Activated naive CD4-positive, alpha-beta T cell treated with anti-CD3 and anti-CD28 coated beads, Interleukin-2, amount 10 ng/mL, durations not matched to agents 5 hours and 36 hours (primary cell): ENCODE measurements around the gene ZNF276. TPM values are rescaled to one million over a fixed set of nuclear protein-coding genes. Genes with fewer than 3 reads are reported as not detected.

Source experiments
- total RNA-seq, 2 experiments: library from RNA; stranded (reverse); gene quantifications; one replicate each; pipeline ENCODE4 v1.2.3, GENCODE V29; 2021

Gene ZNF276
- total RNA-seq, result 10 to 100 TPM; 89.5 to 94.4 TPM

GRCh38 chr16:89720813-89721545 is at the start of gene ZNF276, which contains the start of gene VPS9D1:
Gene ZNF276, plus strand, starts transcription at chr16:89721537. Its CDS starts 104 bp downstream, at chr16:89721641.
Gene VPS9D1, minus strand, starts transcription at chr16:89720898. Its CDS starts 37 bp downstream, at chr16:89720861.

DNA sequence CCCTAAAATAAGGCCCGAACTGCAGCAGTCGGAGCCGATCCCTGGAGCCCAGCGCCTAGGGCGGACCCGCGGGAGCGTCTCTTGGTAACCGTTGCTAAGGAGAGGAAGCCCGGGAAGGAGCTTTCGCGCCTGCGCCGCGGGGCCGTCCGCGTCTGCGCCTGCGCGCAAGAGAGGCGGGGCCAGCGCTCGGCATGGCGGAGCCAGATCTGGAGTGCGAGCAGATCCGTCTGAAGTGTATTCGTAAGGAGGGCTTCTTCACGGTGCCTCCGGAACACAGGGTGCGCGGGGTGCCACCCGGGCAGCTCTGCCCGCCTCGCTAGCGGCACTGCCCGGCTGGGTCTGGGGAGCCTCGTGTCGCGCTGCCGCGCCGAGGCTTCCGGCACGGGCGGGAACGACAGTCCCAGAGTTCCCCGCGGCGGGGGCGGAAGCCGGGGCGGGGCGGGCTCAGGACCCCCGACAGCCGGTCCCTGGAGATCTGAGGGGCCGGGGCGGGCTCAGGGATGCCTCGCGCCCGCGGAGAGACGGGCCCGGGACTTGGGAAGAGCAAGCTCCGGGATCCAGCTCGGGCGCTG is 34.7 kb upstream of the ZNF276 start, which contains the start of gene CDK10:
CDK10 (plus strand) TSS at position 170 of the 572 bp plus-strand sequence; CDS start at position 192, 22 bp downstream.

GRCh38 chr16:89701425-89702406 is 19.6 kb upstream of the ZNF276 start, which contains the start of gene SPATA2L:
Gene SPATA2L, minus strand, starts transcription at chr16:89701705. Its CDS starts 473 bp downstream, at chr16:89701232.

Other genes starting within 250 kb of the ZNF276 start
- gene ANKRD11, start 231.0 kb upstream of the ZNF276 start, total RNA-seq, result 100 to 1,000 TPM; 173 to 178 TPM
- 100 to 1,000 TPM in 1 of 2 experiments, 10 to 100 TPM in 1; 98.8 to 101 TPM for gene SPG7, start 213.1 kb upstream of the ZNF276 start, total RNA-seq
- 1,000 to 10,000 TPM; 3,512 to 3,557 TPM for gene RPL13, start 160.9 kb upstream of the ZNF276 start, total RNA-seq
- 1 to 10 TPM; 3.6 to 3.7 TPM for gene CPNE7, start 145.8 kb upstream of the ZNF276 start, total RNA-seq
- not detected for gene DPEP1, start 107.9 kb upstream of the ZNF276 start, total RNA-seq
- gene CHMP1A, start 63.8 kb upstream of the ZNF276 start, total RNA-seq, result 10 to 100 TPM; 81.2 to 87.0 TPM
- gene SPATA33, start 63.7 kb upstream of the ZNF276 start, total RNA-seq, result 10 to 100 TPM in 1 of 2 experiments, 1 to 10 TPM in 1; 9.8 to 10.2 TPM
- 100 to 1,000 TPM in 1 of 2 experiments, 10 to 100 TPM in 1; 92.6 to 111 TPM for gene CDK10, start 34.8 kb upstream of the ZNF276 start, total RNA-seq
- 10 to 100 TPM; 10.3 to 10.7 TPM for gene SPATA2L, start 19.8 kb upstream of the ZNF276 start, total RNA-seq
- gene VPS9D1, start 639 bp upstream of the ZNF276 start, total RNA-seq, result 10 to 100 TPM; 10.2 to 12.6 TPM
- gene FANCA, start 95.1 kb downstream of the ZNF276 start, total RNA-seq, result 10 to 100 TPM; 69.3 to 76.2 TPM
- gene SPIRE2, start 106.9 kb downstream of the ZNF276 start, total RNA-seq, result 1 to 10 TPM; 1.3 to 1.5 TPM
- 100 to 1,000 TPM; 177 to 190 TPM for gene TCF25, start 152.1 kb downstream of the ZNF276 start, total RNA-seq
- 1 to 10 TPM; 4.7 to 4.9 TPM for gene MC1R, start 197.3 kb downstream of the ZNF276 start, total RNA-seq
- gene TUBB3, start 201.8 kb downstream of the ZNF276 start, total RNA-seq, result under 1 TPM; 0.58 to 0.83 TPM
- 10 to 100 TPM; 38.0 to 40.8 TPM for gene DEF8, start 227.2 kb downstream of the ZNF276 start, total RNA-seq